Measurements from ENCODE around the gene MYD88. TPM values are rescaled to one million over a fixed set of nuclear protein-coding genes. Genes with fewer than 3 reads are reported as not detected.

The MYD88 gene
- total and polyA plus RNA-seq, 9 of the 15 experiments (the other 6 are each of a cell fraction or from before 2014, with no cell fraction given) = 3.2 to 47.3 (median 27.6) TPM

- TF ChIP-seq AFF1 (IDR thresholded peaks at IDR 0.05; ENCODE audit: low read depth in 1 of 2, partially characterized antibody in 2 of 2) (no peak), DMBX1 (CRISPR knock-in tag; IDR thresholded peaks at IDR 0.05; ENCODE audit: borderline replicate concordance) (no peak), ZFP1 (CRISPR knock-in tag; IDR thresholded peaks at IDR 0.05) (no peak), IFI16 (CRISPR knock-in tag; IDR thresholded peaks at IDR 0.05) (no peak), NR1H2 (CRISPR knock-in tag; IDR thresholded peaks at IDR 0.05) (peak; percentile 93; the same call in 1 of the 2 replicates), RB1 (IDR thresholded peaks at IDR 0.05; ENCODE audit: low read depth) (peak; percentile 86; the same call in 1 of the 2 replicates), ASH1L (IDR thresholded peaks at IDR 0.05; ENCODE audit: borderline replicate concordance, low read depth, partially characterized antibody) (no peak), POLR2B (IDR thresholded peaks at IDR 0.05; ENCODE audit: low read depth, partially characterized antibody) (peak; percentile 71), NFRKB (IDR thresholded peaks at IDR 0.05; ENCODE audit: low read depth) (0 out of 2 replicates have a peak, but pooled peaks have one; percentile 62), ZBTB34 (CRISPR knock-in tag; IDR thresholded peaks at IDR 0.05) (no peak), KHSRP (IDR thresholded peaks at IDR 0.05) (no peak), USF2 (CRISPR knock-in tag; IDR thresholded peaks at IDR 0.05) (no peak), ZNF639 (CRISPR knock-in tag; conservative IDR thresholded peaks at IDR 0.05 in 1 of 2, IDR thresholded peaks at IDR 0.05 in 1 of 2) (0 out of 4 replicates have a peak, but pooled peaks of 1 of the 2 experiments have one; percentile 28), MAX (CRISPR knock-in tag; IDR thresholded peaks at IDR 0.05) (peak; percentile 79), ZNF695 (CRISPR knock-in tag; IDR thresholded peaks at IDR 0.05) (no peak), ZBTB5 (IDR thresholded peaks at IDR 0.05) (no peak)
Observed at GRCh38 chr3:38138349-38139190, at the start of gene MYD88 (continued).
